Neural progenitor cell (in vitro differentiated cells): ENCODE data around the gene HINT3. TPM values are rescaled to one million over a fixed set of nuclear protein-coding genes. Genes with fewer than 3 reads are reported as not detected.
A peak's percentile ranks its signal among the peaks of the same experiment; 100 is the strongest.

Experiments
- DNase-seq: peaks from one replicate; pipeline ENCODE4 v3.0.0-alpha.2; 2016; ENCODE audit warnings: low spot score
- H2AFZ ChIP-seq: fragments of 200-600 bp; sonication (generic); replicated peaks from 2 replicates; pipeline ENCODE4 v1.6.1; 2016; ENCODE audit warnings: antibody characterized with exemption
- H3F3A ChIP-seq: fragments of 200-600 bp; sonication (generic); 2 replicates; pipeline ENCODE4 v1.6.1; 2016; ENCODE audit warnings: antibody characterized with exemption, low read depth
- H3K27ac ChIP-seq: fragments of 200-600 bp; sonication (generic); 2 replicates; pipeline ENCODE4 v1.5.1; 2016; ENCODE audit warnings: mild to moderate bottlenecking
- H3K27me3 ChIP-seq: fragments of 200-600 bp; sonication (generic); 2 replicates; pipeline ENCODE4 v1.6.1; 2016; ENCODE audit warnings: mild to moderate bottlenecking, moderate library complexity
- H3K36me3 ChIP-seq: fragments of 200-600 bp; sonication (generic); 2 replicates; pipeline ENCODE4 v1.5.1; 2016
- H3K4me1 ChIP-seq: fragments of 200-600 bp; sonication (generic); 2 replicates; pipeline ENCODE4 v1.6.1; 2016; ENCODE audit warnings: mixed run types
- H3K4me2 ChIP-seq: fragments of 200-600 bp; sonication (generic); 2 replicates; pipeline ENCODE4 v1.6.1; 2016
- H3K4me3 ChIP-seq: fragments of 200-600 bp; sonication (generic); 2 replicates; pipeline ENCODE4 v1.5.1; 2016
- H3K79me2 ChIP-seq: fragments of 200-600 bp; sonication (generic); 2 replicates; pipeline ENCODE4 v1.6.1; 2016; ENCODE audit warnings: low read depth
- H3K9ac ChIP-seq: fragments of 200-600 bp; sonication (generic); 2 replicates; pipeline ENCODE4 v1.6.1; 2016
- H3K9me3 ChIP-seq: fragments of 200-600 bp; sonication (generic); 2 replicates; pipeline ENCODE4 v1.5.1; 2016; ENCODE audit warnings: low read depth
- H4K20me1 ChIP-seq: fragments of 200-600 bp; sonication (generic); 2 replicates; pipeline ENCODE4 v1.6.1; 2016; ENCODE audit warnings: low read depth
- H3K27ac Mint-ChIP-seq: 3 replicates; pipeline ENCODE4 v1.8.0; 2021; ENCODE audit warnings: mixed read lengths
- H3K27me3 Mint-ChIP-seq: 2 replicates; pipeline ENCODE4 v1.8.0; 2022; ENCODE audit warnings: low read depth, mild to moderate bottlenecking, inconsistent platforms, moderate library complexity, mixed read lengths; ENCODE audit not compliant: insufficient read depth
- H3K36me3 Mint-ChIP-seq: 3 replicates; pipeline ENCODE4 v1.8.0; 2021; ENCODE audit warnings: mixed read lengths
- H3K4me1 Mint-ChIP-seq: 3 replicates; pipeline ENCODE4 v1.8.0; 2021; ENCODE audit warnings: mixed read lengths
- H3K4me3 Mint-ChIP-seq: 3 replicates; pipeline ENCODE4 v1.8.0; 2021; ENCODE audit warnings: mild to moderate bottlenecking, moderate library complexity, mixed read lengths
- H3K9me3 Mint-ChIP-seq: 3 replicates; pipeline ENCODE4 v1.8.0; 2020; ENCODE audit warnings: mixed read lengths
- CTCF ChIP-seq: fragments of 200-600 bp; sonication (generic); IDR thresholded peaks from 2 replicates; pipeline ENCODE4 v1.5.1; 2017; ENCODE audit warnings: antibody characterized with exemption, mild to moderate bottlenecking
- EZH2 ChIP-seq: fragments of 200-600 bp; sonication (generic); IDR thresholded peaks from 2 replicates; pipeline ENCODE4 v1.6.1; 2017; ENCODE audit warnings: antibody characterized with exemption, mild to moderate bottlenecking, moderate library complexity
- EZH2phosphoT487 ChIP-seq: fragments of 200-600 bp; sonication (generic); IDR thresholded peaks from 2 replicates; pipeline ENCODE4 v1.6.1; 2017; ENCODE audit warnings: antibody characterized with exemption
- total RNA-seq: library from RNA; depleted of rRNA; stranded (reverse); fragments of >200 nt; gene quantifications from 2 replicates; pipeline ENCODE4 v1.2.3, GENCODE V29; 2015; ENCODE audit warnings: low replicate concordance

The HINT3 gene
- total RNA-seq, 1 donor from 2014 or later = 29.6 TPM

GRCh38 chr6:125943528-125944433 lies 12.8 kb upstream of the HINT3 start:
- H3K79me2 ChIP-seq = no peaks in the 10 kb centered on the region
- H3K4me3 ChIP-seq = no peak overlapping the region
- H3K9ac ChIP-seq = peak overlapping the region; percentile 2
- H3K4me1 Mint-ChIP-seq = no peaks in the 10 kb centered on the region
- TF ChIP-seq EZH2 = no peak
- no peak for TF ChIP-seq EZH2phosphoT487
- TF ChIP-seq CTCF = no peak
- no peak overlapping the region for H2AFZ ChIP-seq
- H3K27ac Mint-ChIP-seq = no peak overlapping the region
- H3K27ac ChIP-seq = no peak overlapping the region
- no peak for DNase-seq
- no peak overlapping the region for H3K4me3 Mint-ChIP-seq
- no peaks in the 10 kb centered on the region for H4K20me1 ChIP-seq
- no peaks in the 10 kb centered on the region for H3K36me3 ChIP-seq
- no peaks in the 10 kb centered on the region for H3K27me3 Mint-ChIP-seq
- no peak overlapping the region for H3K4me2 ChIP-seq
- H3K27me3 ChIP-seq = no peaks in the 10 kb centered on the region
- no peaks in the 10 kb centered on the region for H3K36me3 Mint-ChIP-seq
- H3F3A ChIP-seq = no peaks in the 10 kb centered on the region
- no peaks in the 10 kb centered on the region for H3K9me3 Mint-ChIP-seq
- H3K9me3 ChIP-seq = no peaks in the 10 kb centered on the region
- peaks cover 4% of the 10 kb centered on the region for H3K4me1 ChIP-seq

- Histone ChIP-seq H4K20me1 (no peaks in the 10 kb centered on the region), H2AFZ (no peak overlapping the region), H3K4me3 (no peak overlapping the region), H3K79me2 (no peaks in the 10 kb centered on the region), H3K27me3 (no peaks in the 10 kb centered on the region), H3K36me3 (no peaks in the 10 kb centered on the region), H3K9ac (no peak overlapping the region), H3K4me1 (peaks cover 4% of the 10 kb centered on the region), H3F3A (no peaks in the 10 kb centered on the region), H3K4me2 (no peak overlapping the region), H3K9me3 (no peaks in the 10 kb centered on the region), H3K27ac (no peak overlapping the region)
- no peak for DNase-seq
- Mint-ChIP-seq H3K9me3 (no peaks in the 10 kb centered on the region), H3K4me1 (no peaks in the 10 kb centered on the region), H3K27ac (no peak overlapping the region), H3K36me3 (no peaks in the 10 kb centered on the region), H3K4me3 (no peak overlapping the region), H3K27me3 (no peaks in the 10 kb centered on the region)
- no peak for TF ChIP-seq CTCF
- TF ChIP-seq EZH2phosphoT487 = no peak
- TF ChIP-seq EZH2 = no peak
Observed at GRCh38 chr6:125944434-125944816, 12.1 kb upstream of the HINT3 start.

- H3K4me3 Mint-ChIP-seq = no peak overlapping the region
- Histone ChIP-seq H3K9me3 (no peaks in the 10 kb centered on the region), H3K27ac (no peak overlapping the region), H3K4me1 (peaks cover 4% of the 10 kb centered on the region), H4K20me1 (no peaks in the 10 kb centered on the region), H3K27me3 (no peaks in the 10 kb centered on the region), H3K9ac (no peak overlapping the region), H3K4me3 (no peak overlapping the region), H3K79me2 (no peaks in the 10 kb centered on the region), H3F3A (no peaks in the 10 kb centered on the region), H3K4me2 (no peak overlapping the region), H2AFZ (no peak overlapping the region), H3K36me3 (no peaks in the 10 kb centered on the region)
- no peak for DNase-seq
- TF ChIP-seq EZH2 = no peak
- no peak for TF ChIP-seq EZH2phosphoT487
- no peak for TF ChIP-seq CTCF
- no peaks in the 10 kb centered on the region for H3K9me3 Mint-ChIP-seq
- no peak overlapping the region for H3K27ac Mint-ChIP-seq
- H3K36me3 Mint-ChIP-seq = no peaks in the 10 kb centered on the region
- no peaks in the 10 kb centered on the region for H3K4me1 Mint-ChIP-seq
- no peaks in the 10 kb centered on the region for H3K27me3 Mint-ChIP-seq
Observed at GRCh38 chr6:125944896-125945295, 11.7 kb upstream of the HINT3 start.
